Measurements from ENCODE around the gene BICDL1.
A peak's percentile ranks its signal among the peaks of the same experiment; 100 is the strongest.

Gene BICDL1

GRCh38 chr12:120071493-120072020, 82.5 kb downstream of the BICDL1 start:
- Histone ChIP-seq H3K9me3 (ENCODE audit: control insufficient read depth, insufficient read depth, low read length) (no peaks in the 10 kb centered on the region; the same call in 1 of the 2 replicates), H3K9ac (ENCODE audit: low read depth, low read length) (no peak overlapping the region), H3K4me1 (ENCODE audit: insufficient read depth, low read length) (no peaks in the 10 kb centered on the region), H3K36me3 (ENCODE audit: insufficient read depth, low read length) (no peaks in the 10 kb centered on the region)

GRCh38 chr12:120072472-120073249, 83.6 kb downstream of the BICDL1 start:
- no peak overlapping the region for H3K9ac ChIP-seq (ENCODE audit: low read depth, low read length)
- no peaks in the 10 kb centered on the region for H3K4me1 ChIP-seq (ENCODE audit: insufficient read depth, low read length)
- H3K36me3 ChIP-seq (ENCODE audit: insufficient read depth, low read length) = no peaks in the 10 kb centered on the region
- no peaks in the 10 kb centered on the region for H3K9me3 ChIP-seq (ENCODE audit: control insufficient read depth, insufficient read depth, low read length)

- H3K36me3 ChIP-seq (ENCODE audit: insufficient read depth, low read length) = no peaks in the 10 kb centered on the region
- H3K4me1 ChIP-seq (ENCODE audit: insufficient read depth, low read length) = no peaks in the 10 kb centered on the region
- no peaks in the 10 kb centered on the region for H3K9me3 ChIP-seq (ENCODE audit: control insufficient read depth, insufficient read depth, low read length)
- no peak overlapping the region for H3K9ac ChIP-seq (ENCODE audit: low read depth, low read length)
Observed at GRCh38 chr12:120075034-120075616, 86.1 kb downstream of the BICDL1 start.

GRCh38 chr12:120076651-120077050, 87.6 kb downstream of the BICDL1 start:
- no peak overlapping the region for H3K9ac ChIP-seq (ENCODE audit: low read depth, low read length)
- no peaks in the 10 kb centered on the region for H3K36me3 ChIP-seq (ENCODE audit: insufficient read depth, low read length)
- H3K4me1 ChIP-seq (ENCODE audit: insufficient read depth, low read length) = no peaks in the 10 kb centered on the region
- H3K9me3 ChIP-seq (ENCODE audit: control insufficient read depth, insufficient read depth, low read length) = no peaks in the 10 kb centered on the region

GRCh38 chr12:120077260-120077659, 88.2 kb downstream of the BICDL1 start:
- H3K9me3 ChIP-seq (ENCODE audit: control insufficient read depth, insufficient read depth, low read length) = no peaks in the 10 kb centered on the region
- H3K9ac ChIP-seq (ENCODE audit: low read depth, low read length) = no peak overlapping the region
- H3K4me1 ChIP-seq (ENCODE audit: insufficient read depth, low read length) = no peaks in the 10 kb centered on the region
- no peaks in the 10 kb centered on the region for H3K36me3 ChIP-seq (ENCODE audit: insufficient read depth, low read length)

- Histone ChIP-seq H3K4me1 (ENCODE audit: insufficient read depth, low read length) (no peaks in the 10 kb centered on the region), H3K9me3 (ENCODE audit: control insufficient read depth, insufficient read depth, low read length) (no peaks in the 10 kb centered on the region), H3K9ac (ENCODE audit: low read depth, low read length) (no peak overlapping the region), H3K36me3 (ENCODE audit: insufficient read depth, low read length) (no peaks in the 10 kb centered on the region)
Observed at GRCh38 chr12:120078868-120079267, 89.8 kb downstream of the BICDL1 start.

- Histone ChIP-seq H3K36me3 (ENCODE audit: insufficient read depth, low read length) (no peaks in the 10 kb centered on the region), H3K9me3 (ENCODE audit: control insufficient read depth, insufficient read depth, low read length) (no peaks in the 10 kb centered on the region), H3K4me1 (ENCODE audit: insufficient read depth, low read length) (no peaks in the 10 kb centered on the region), H3K9ac (ENCODE audit: low read depth, low read length) (no peak overlapping the region)
Observed at GRCh38 chr12:120079411-120080400, 90.7 kb downstream of the BICDL1 start.

GRCh38 chr12:120081641-120082040, 92.6 kb downstream of the BICDL1 start:
- no peaks in the 10 kb centered on the region for H3K36me3 ChIP-seq (ENCODE audit: insufficient read depth, low read length)
- no peaks in the 10 kb centered on the region for H3K9me3 ChIP-seq (ENCODE audit: control insufficient read depth, insufficient read depth, low read length)
- no peak overlapping the region for H3K9ac ChIP-seq (ENCODE audit: low read depth, low read length)
- H3K4me1 ChIP-seq (ENCODE audit: insufficient read depth, low read length) = peaks cover 13% of the 10 kb centered on the region

- Histone ChIP-seq H3K36me3 (ENCODE audit: insufficient read depth, low read length) (no peaks in the 10 kb centered on the region), H3K4me1 (ENCODE audit: insufficient read depth, low read length) (peaks cover 18% of the 10 kb centered on the region), H3K9me3 (ENCODE audit: control insufficient read depth, insufficient read depth, low read length) (no peaks in the 10 kb centered on the region), H3K9ac (ENCODE audit: low read depth, low read length) (peak overlapping the region; percentile 34)
Observed at GRCh38 chr12:120085920-120086645, 97.0 kb downstream of the BICDL1 start.

GRCh38 chr12:120086801-120087621, 98.0 kb downstream of the BICDL1 start:
- Histone ChIP-seq H3K9ac (ENCODE audit: low read depth, low read length) (peak overlapping the region; percentile 40), H3K4me1 (ENCODE audit: insufficient read depth, low read length) (peaks cover 18% of the 10 kb centered on the region), H3K36me3 (ENCODE audit: insufficient read depth, low read length) (no peaks in the 10 kb centered on the region; the same call in 1 of the 2 replicates), H3K9me3 (ENCODE audit: control insufficient read depth, insufficient read depth, low read length) (no peaks in the 10 kb centered on the region)

GRCh38 chr12:120089105-120089504, 100.1 kb downstream of the BICDL1 start:
- peaks cover 30% of the 10 kb centered on the region for H3K4me1 ChIP-seq (ENCODE audit: insufficient read depth, low read length)
- no peaks in the 10 kb centered on the region; the same call in 1 of the 2 replicates for H3K36me3 ChIP-seq (ENCODE audit: insufficient read depth, low read length)
- H3K9me3 ChIP-seq (ENCODE audit: control insufficient read depth, insufficient read depth, low read length) = no peaks in the 10 kb centered on the region
- H3K9ac ChIP-seq (ENCODE audit: low read depth, low read length) = no peak overlapping the region

GRCh38 chr12:120089796-120090195, 100.8 kb downstream of the BICDL1 start:
- Histone ChIP-seq H3K4me1 (ENCODE audit: insufficient read depth, low read length) (peaks cover 37% of the 10 kb centered on the region), H3K9me3 (ENCODE audit: control insufficient read depth, insufficient read depth, low read length) (no peaks in the 10 kb centered on the region), H3K9ac (ENCODE audit: low read depth, low read length) (no peak overlapping the region), H3K36me3 (ENCODE audit: insufficient read depth, low read length) (no peaks in the 10 kb centered on the region; the same call in 1 of the 2 replicates)

- no peaks in the 10 kb centered on the region for H3K9me3 ChIP-seq (ENCODE audit: control insufficient read depth, insufficient read depth, low read length)
Observed at GRCh38 chr12:120090206-120090605, 101.2 kb downstream of the BICDL1 start.

More at GRCh38 chr12:120090206-120090605, 101.2 kb downstream of the BICDL1 start:
- H3K36me3 ChIP-seq (ENCODE audit: insufficient read depth, low read length) = no peaks in the 10 kb centered on the region; the same call in 1 of the 2 replicates
- peaks cover 38% of the 10 kb centered on the region for H3K4me1 ChIP-seq (ENCODE audit: insufficient read depth, low read length)
- H3K9ac ChIP-seq (ENCODE audit: low read depth, low read length) = no peak overlapping the region

Data from ES-I3 (cell line).